Measurements from ENCODE around the gene RNF175.
A peak's percentile ranks its signal among the peaks of the same experiment; 100 is the strongest.

Gene RNF175

DNA sequence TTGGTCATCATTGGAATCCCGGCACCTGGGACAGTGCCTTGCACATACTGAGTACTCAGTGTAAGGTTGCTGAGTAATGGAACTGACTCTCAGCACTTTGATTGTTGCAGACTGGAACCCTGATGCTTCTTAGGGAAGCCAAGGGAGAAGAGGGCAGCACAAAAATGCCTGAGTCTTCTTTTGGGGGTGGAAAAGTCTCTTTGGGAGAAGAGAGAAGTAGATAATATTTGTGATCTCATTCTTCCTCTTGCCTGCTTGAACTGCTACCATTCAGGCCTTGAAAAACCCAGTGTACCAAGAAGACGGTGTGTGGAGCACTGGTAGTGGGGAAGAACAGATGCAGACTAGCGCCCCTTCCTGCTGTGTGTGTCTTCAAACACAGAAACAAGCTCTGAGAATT lies 16.8 kb upstream of the RNF175 start:
- no peaks in the 10 kb centered on the region for H3K27me3 ChIP-seq (ENCODE audit: insufficient read depth, low read length, poor library complexity, severe bottlenecking)
- no peak for TF ChIP-seq EZH2phosphoT487 (IDR thresholded peaks at IDR 0.05; ENCODE audit: borderline replicate concordance)
- TF ChIP-seq, protein P1, sequence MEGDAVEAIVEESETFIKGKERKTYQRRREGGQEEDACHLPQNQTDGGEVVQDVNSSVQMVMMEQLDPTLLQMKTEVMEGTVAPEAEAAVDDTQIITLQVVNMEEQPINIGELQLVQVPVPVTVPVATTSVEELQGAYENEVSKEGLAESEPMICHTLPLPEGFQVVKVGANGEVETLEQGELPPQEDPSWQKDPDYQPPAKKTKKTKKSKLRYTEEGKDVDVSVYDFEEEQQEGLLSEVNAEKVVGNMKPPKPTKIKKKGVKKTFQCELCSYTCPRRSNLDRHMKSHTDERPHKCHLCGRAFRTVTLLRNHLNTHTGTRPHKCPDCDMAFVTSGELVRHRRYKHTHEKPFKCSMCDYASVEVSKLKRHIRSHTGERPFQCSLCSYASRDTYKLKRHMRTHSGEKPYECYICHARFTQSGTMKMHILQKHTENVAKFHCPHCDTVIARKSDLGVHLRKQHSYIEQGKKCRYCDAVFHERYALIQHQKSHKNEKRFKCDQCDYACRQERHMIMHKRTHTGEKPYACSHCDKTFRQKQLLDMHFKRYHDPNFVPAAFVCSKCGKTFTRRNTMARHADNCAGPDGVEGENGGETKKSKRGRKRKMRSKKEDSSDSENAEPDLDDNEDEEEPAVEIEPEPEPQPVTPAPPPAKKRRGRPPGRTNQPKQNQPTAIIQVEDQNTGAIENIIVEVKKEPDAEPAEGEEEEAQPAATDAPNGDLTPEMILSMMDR (conservative IDR thresholded peaks at IDR 0.05; ENCODE audit: low read length) = no peak

DNA sequence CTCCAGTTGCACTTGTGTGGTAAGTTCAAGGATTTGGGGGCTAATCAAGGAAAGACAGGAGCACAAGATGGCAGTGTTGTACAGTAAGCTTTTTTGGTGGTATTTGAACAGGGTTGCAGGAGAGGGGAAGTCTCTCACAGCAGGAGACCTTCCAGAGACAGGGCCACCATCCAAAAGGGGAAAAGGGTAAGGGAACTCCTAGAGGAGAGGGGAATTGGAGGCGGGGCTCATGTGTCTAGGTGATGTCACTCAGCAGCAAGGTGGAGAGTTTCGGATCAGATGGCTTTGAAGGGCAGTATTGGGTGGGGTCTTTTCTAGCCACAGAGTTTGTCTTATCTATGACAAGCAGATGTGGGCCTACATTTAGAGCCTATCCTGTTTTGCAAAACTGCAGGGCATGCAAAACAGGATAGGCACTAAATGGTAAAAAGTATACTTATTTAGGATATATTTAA lies 13.4 kb upstream of the RNF175 start:
- Histone ChIP-seq H3K9ac (ENCODE audit: low read depth, low read length, poor library complexity, severe bottlenecking) (no peak overlapping the region), H3K9me2 (replicated peaks; ENCODE audit: low read depth, low read length) (no peaks in the 10 kb centered on the region), H3K79me2 (ENCODE audit: insufficient read depth, low read length) (no peaks in the 10 kb centered on the region), H3F3A (ENCODE audit: low read depth) (no peaks in the 10 kb centered on the region), H3K36me3 (ENCODE audit: insufficient read depth, low read length) (no peaks in the 10 kb centered on the region), H3K9me3 (ENCODE audit: insufficient read depth, low read depth, low read length) (no peaks in the 10 kb centered on the region), H3K4me2 (ENCODE audit: low read depth, low read length, poor library complexity, severe bottlenecking) (no peak overlapping the region), H3K4me3 (ENCODE audit: low read length, poor library complexity, severe bottlenecking) (no peak overlapping the region), H3K4me1 (ENCODE audit: insufficient read depth, low read length, poor library complexity, severe bottlenecking) (no peaks in the 10 kb centered on the region), H3K27me3 (ENCODE audit: insufficient read depth, low read length, poor library complexity, severe bottlenecking) (no peaks in the 10 kb centered on the region), H2AFZ (ENCODE audit: low read length) (no peak overlapping the region), H4K20me1 (ENCODE audit: insufficient read depth, low read length, poor library complexity, severe bottlenecking) (no peaks in the 10 kb centered on the region)
- TF ChIP-seq, protein P1 (conservative IDR thresholded peaks at IDR 0.05; ENCODE audit: low read length) = peak; percentile 66
- TF ChIP-seq EZH2phosphoT487 (IDR thresholded peaks at IDR 0.05; ENCODE audit: borderline replicate concordance) = no peak

More for the DNA sequence above, 16.8 kb upstream of the RNF175 start:
- Histone ChIP-seq H3K9me3 (ENCODE audit: insufficient read depth, low read depth, low read length) (no peaks in the 10 kb centered on the region), H3K79me2 (ENCODE audit: insufficient read depth, low read length) (no peaks in the 10 kb centered on the region), H3K4me2 (ENCODE audit: low read depth, low read length, poor library complexity, severe bottlenecking) (no peak overlapping the region), H4K20me1 (ENCODE audit: insufficient read depth, low read length, poor library complexity, severe bottlenecking) (no peaks in the 10 kb centered on the region), H3K4me3 (ENCODE audit: low read length, poor library complexity, severe bottlenecking) (no peak overlapping the region), H3F3A (ENCODE audit: low read depth) (no peaks in the 10 kb centered on the region), H3K9me2 (replicated peaks; ENCODE audit: low read depth, low read length) (no peaks in the 10 kb centered on the region), H2AFZ (ENCODE audit: low read length) (no peak overlapping the region), H3K36me3 (ENCODE audit: insufficient read depth, low read length) (no peaks in the 10 kb centered on the region), H3K4me1 (ENCODE audit: insufficient read depth, low read length, poor library complexity, severe bottlenecking) (peaks cover 19% of the 10 kb centered on the region), H3K9ac (ENCODE audit: low read depth, low read length, poor library complexity, severe bottlenecking) (no peak overlapping the region)

DNA sequence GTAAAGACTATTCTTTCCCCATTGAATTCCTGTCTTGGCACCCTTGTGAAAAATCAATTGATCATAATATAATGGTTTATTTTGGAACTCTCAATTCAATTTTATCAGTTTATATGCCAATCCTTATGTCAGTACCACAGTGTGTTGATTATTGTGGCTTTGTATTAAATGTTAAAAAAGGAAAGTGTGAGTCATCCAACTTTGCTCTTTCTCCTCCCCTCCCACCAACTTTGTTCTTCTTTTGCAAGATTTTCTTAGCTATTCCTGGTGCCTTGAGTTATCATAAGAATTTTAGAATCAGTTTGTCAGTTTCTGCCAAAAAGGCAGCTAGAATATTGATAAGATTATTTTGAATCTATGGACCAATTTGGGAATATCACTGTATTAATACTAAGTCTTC lies 11.2 kb upstream of the RNF175 start:
- Histone ChIP-seq H3K79me2 (ENCODE audit: insufficient read depth, low read length) (no peaks in the 10 kb centered on the region), H3K4me3 (ENCODE audit: low read length, poor library complexity, severe bottlenecking) (no peak overlapping the region), H3K36me3 (ENCODE audit: insufficient read depth, low read length) (no peaks in the 10 kb centered on the region), H3K9me2 (replicated peaks; ENCODE audit: low read depth, low read length) (no peaks in the 10 kb centered on the region), H3K4me2 (ENCODE audit: low read depth, low read length, poor library complexity, severe bottlenecking) (no peak overlapping the region), H4K20me1 (ENCODE audit: insufficient read depth, low read length, poor library complexity, severe bottlenecking) (no peaks in the 10 kb centered on the region), H3K9ac (ENCODE audit: low read depth, low read length, poor library complexity, severe bottlenecking) (no peak overlapping the region), H3K27me3 (ENCODE audit: insufficient read depth, low read length, poor library complexity, severe bottlenecking) (no peaks in the 10 kb centered on the region), H3K4me1 (ENCODE audit: insufficient read depth, low read length, poor library complexity, severe bottlenecking) (no peaks in the 10 kb centered on the region), H2AFZ (ENCODE audit: low read length) (no peak overlapping the region), H3K9me3 (ENCODE audit: insufficient read depth, low read depth, low read length) (no peaks in the 10 kb centered on the region), H3F3A (ENCODE audit: low read depth) (no peaks in the 10 kb centered on the region)
- TF ChIP-seq, protein P1 (conservative IDR thresholded peaks at IDR 0.05; ENCODE audit: low read length) = no peak
- TF ChIP-seq EZH2phosphoT487 (IDR thresholded peaks at IDR 0.05; ENCODE audit: borderline replicate concordance) = no peak
